MM.1S (cell line): Measurements from ENCODE around the gene ARL2BP.

Source experiments
- DNase-seq: peaks from one replicate; pipeline ENCODE4 v3.0.0-alpha.2; 2015
- H2AFZ ChIP-seq: fragments of 300-600 bp; sonication (generic); 2 replicates; pipeline ENCODE4 v1.6.0; 2016; ENCODE audit warnings: antibody characterized with exemption, low read length
- H3F3A ChIP-seq: fragments of 300-600 bp; sonication (generic); 2 replicates; pipeline ENCODE4 v1.6.1; 2016; ENCODE audit warnings: mild to moderate bottlenecking, antibody characterized with exemption, low read length, moderate library complexity, mixed read lengths; ENCODE audit not compliant: insufficient read depth
- H3K27ac ChIP-seq: fragments of 300-600 bp; sonication (generic); 2 replicates; pipeline ENCODE4 v1.5.1; 2016; ENCODE audit warnings: mild to moderate bottlenecking, low read length
- H3K27me3 ChIP-seq: fragments of 300-600 bp; sonication (generic); replicated peaks from 2 replicates; pipeline ENCODE4 v1.6.0; 2016; ENCODE audit warnings: low read length; ENCODE audit not compliant: insufficient read depth
- H3K36me3 ChIP-seq: fragments of 300-600 bp; sonication (generic); replicated peaks from 2 replicates; pipeline ENCODE4 v1.6.1; 2016; ENCODE audit warnings: mild to moderate bottlenecking, low read length, mixed read lengths; ENCODE audit not compliant: insufficient read depth
- H3K4me1 ChIP-seq: fragments of 300-600 bp; sonication (generic); 2 replicates; pipeline ENCODE4 v1.6.1; 2016; ENCODE audit warnings: low read length, mixed read lengths
- H3K4me2 ChIP-seq: fragments of 300-600 bp; sonication (generic); 2 replicates; pipeline ENCODE4 v1.6.0; 2016; ENCODE audit warnings: low read depth, low read length
- H3K4me3 ChIP-seq: fragments of 300-600 bp; sonication (generic); 2 replicates; pipeline ENCODE4 v1.5.1; 2016; ENCODE audit warnings: low read length, mixed read lengths
- H3K79me2 ChIP-seq: fragments of 300-600 bp; sonication (generic); 2 replicates; pipeline ENCODE4 v1.6.1; 2016; ENCODE audit warnings: mixed run types, low read length, mixed read lengths
- H3K9ac ChIP-seq: fragments of 300-600 bp; sonication (generic); 2 replicates; pipeline ENCODE4 v1.6.1; 2016; ENCODE audit warnings: low read length, mixed read lengths
- H3K9me2 ChIP-seq: fragments of 300-600 bp; sonication (generic); replicated peaks from 2 replicates; pipeline ENCODE4 v1.6.1; 2016; ENCODE audit warnings: mild to moderate bottlenecking, low read length, mixed read lengths; ENCODE audit not compliant: insufficient read depth
- H3K9me3 ChIP-seq: fragments of 300-600 bp; sonication (generic); replicated peaks from 2 replicates; pipeline ENCODE4 v1.6.1; 2016; ENCODE audit warnings: mild to moderate bottlenecking, low read length, mixed read lengths; ENCODE audit not compliant: insufficient read depth
- H4K20me1 ChIP-seq: fragments of 300-600 bp; sonication (generic); 2 replicates; pipeline ENCODE4 v1.6.1; 2016; ENCODE audit warnings: mild to moderate bottlenecking, low read length, moderate library complexity, mixed read lengths; ENCODE audit not compliant: insufficient read depth
- EZH2 ChIP-seq: fragments of 300-600 bp; sonication (generic); optimal IDR thresholded peaks from 2 replicates; pipeline ENCODE3; 2017; ENCODE audit warnings: low read depth, mild to moderate bottlenecking, antibody characterized with exemption, low read length, mixed read lengths
- EZH2phosphoT487 ChIP-seq: fragments of 300-600 bp; sonication (generic); IDR thresholded peaks from 2 replicates; pipeline ENCODE4 v1.6.1; 2018; ENCODE audit warnings: antibody characterized with exemption, low read length
- TF ChIP-seq, protein P1 (sequence below): fragments of 300-600 bp; sonication (generic); IDR thresholded peaks from 2 replicates; pipeline ENCODE4 v1.5.1; 2016; ENCODE audit warnings: antibody characterized with exemption, low read length, mixed read lengths

ARL2BP gene

DNA sequence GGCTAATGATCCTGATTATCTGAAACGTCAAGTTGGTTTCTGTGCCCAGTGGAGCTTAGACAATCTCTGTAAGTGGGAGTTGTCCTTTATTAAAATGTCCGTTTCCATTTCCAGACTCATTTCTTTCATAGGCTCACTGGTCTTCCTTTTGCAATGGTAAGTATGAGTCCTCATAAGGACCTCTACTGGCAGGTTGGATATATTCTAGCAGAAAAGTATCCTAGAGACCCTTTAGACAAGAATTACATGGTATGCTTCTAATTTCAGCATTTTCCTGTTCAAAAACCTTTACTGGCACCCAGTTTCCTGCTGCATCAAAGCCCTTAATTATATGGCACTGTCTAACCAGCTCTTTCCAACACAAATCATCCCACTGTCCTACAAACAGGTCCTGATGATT lies 28.1 kb upstream of the ARL2BP start:
- Histone ChIP-seq H4K20me1 (no peaks in the 10 kb centered on the region), H3K4me2 (no peak overlapping the region), H3K36me3 (peaks cover 7% of the 10 kb centered on the region; the same call in 1 of the 2 replicates), H3K79me2 (no peaks in the 10 kb centered on the region), H3K9ac (no peak overlapping the region), H3K27me3 (no peaks in the 10 kb centered on the region), H3F3A (no peaks in the 10 kb centered on the region), H3K9me2 (no peaks in the 10 kb centered on the region), H3K9me3 (no peaks in the 10 kb centered on the region), H3K4me3 (no peak overlapping the region), H2AFZ (no peak overlapping the region), H3K4me1 (peaks cover 13% of the 10 kb centered on the region; the same call in 1 of the 2 replicates), H3K27ac (no peak overlapping the region)
- no peak for TF ChIP-seq EZH2
- TF ChIP-seq, protein P1, sequence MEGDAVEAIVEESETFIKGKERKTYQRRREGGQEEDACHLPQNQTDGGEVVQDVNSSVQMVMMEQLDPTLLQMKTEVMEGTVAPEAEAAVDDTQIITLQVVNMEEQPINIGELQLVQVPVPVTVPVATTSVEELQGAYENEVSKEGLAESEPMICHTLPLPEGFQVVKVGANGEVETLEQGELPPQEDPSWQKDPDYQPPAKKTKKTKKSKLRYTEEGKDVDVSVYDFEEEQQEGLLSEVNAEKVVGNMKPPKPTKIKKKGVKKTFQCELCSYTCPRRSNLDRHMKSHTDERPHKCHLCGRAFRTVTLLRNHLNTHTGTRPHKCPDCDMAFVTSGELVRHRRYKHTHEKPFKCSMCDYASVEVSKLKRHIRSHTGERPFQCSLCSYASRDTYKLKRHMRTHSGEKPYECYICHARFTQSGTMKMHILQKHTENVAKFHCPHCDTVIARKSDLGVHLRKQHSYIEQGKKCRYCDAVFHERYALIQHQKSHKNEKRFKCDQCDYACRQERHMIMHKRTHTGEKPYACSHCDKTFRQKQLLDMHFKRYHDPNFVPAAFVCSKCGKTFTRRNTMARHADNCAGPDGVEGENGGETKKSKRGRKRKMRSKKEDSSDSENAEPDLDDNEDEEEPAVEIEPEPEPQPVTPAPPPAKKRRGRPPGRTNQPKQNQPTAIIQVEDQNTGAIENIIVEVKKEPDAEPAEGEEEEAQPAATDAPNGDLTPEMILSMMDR = no peak
- no peak for TF ChIP-seq EZH2phosphoT487
- DNase-seq = no peak

DNA sequence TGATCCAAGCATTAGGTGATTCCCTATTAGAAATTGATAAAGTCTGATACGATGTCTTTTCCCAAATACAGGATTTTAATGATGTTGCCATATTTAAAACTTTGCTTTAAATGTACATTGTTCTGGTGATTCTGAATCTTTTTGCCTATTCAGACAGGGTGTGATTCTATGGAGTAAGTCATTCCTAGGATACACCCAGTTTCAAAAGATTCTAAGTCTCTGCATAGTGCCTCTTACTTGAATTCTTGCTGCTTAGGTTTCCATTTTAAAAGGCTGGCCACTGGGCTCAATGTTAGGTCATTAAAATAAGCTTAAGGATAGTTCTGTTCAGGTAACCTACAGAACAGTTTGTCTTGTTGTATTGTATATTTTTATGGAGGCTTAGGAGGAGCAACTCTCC lies 22.0 kb upstream of the ARL2BP start:
- no peak overlapping the region for H3K4me3 ChIP-seq
- no peak for TF ChIP-seq EZH2phosphoT487
- no peaks in the 10 kb centered on the region for H4K20me1 ChIP-seq
- no peak overlapping the region for H3K27ac ChIP-seq
- no peaks in the 10 kb centered on the region for H3K4me1 ChIP-seq
- H3K79me2 ChIP-seq = no peaks in the 10 kb centered on the region
- H3K9ac ChIP-seq = no peak overlapping the region
- no peak overlapping the region for H2AFZ ChIP-seq
- no peak overlapping the region for H3K4me2 ChIP-seq
- H3K36me3 ChIP-seq = no peaks in the 10 kb centered on the region
- no peaks in the 10 kb centered on the region for H3K27me3 ChIP-seq
- no peaks in the 10 kb centered on the region for H3F3A ChIP-seq
- no peaks in the 10 kb centered on the region for H3K9me2 ChIP-seq
- H3K9me3 ChIP-seq = no peaks in the 10 kb centered on the region
- DNase-seq = no peak

DNA sequence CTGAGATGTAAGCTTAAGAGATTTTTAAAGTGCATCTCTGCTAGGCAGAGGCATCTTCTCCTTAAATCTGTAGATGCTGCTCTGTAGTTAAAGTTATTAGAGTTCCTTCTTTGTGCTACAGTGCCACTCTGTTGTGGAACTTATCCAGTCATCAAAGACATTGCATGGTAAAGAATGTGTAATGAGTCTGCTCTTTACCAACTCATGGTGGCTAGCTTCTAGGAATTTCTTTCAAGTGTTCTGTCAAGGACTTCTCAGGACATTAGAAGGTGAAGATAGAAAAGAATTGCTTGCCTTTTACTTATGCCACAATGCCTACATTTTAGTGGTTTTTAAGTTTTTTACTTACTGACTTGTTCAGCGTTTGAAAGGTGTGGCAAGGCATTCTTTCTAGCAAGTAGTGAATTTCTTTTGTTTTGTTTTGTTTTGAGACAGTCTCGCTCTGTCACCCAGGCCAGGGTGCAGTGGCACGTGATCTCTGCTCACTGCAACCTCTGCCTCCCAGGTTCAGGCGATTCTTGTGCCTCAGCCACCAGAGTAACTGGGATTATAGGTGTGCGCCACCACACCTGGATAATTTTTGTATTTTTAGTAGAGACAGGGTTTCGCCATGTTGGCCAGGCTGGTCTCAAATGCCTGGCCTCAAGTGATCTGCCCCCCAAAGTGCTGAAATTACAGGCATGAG lies 20.3 kb upstream of the ARL2BP start:
- Histone ChIP-seq H2AFZ (no peak overlapping the region), H3K4me2 (no peak overlapping the region), H3K36me3 (no peaks in the 10 kb centered on the region)

DNA sequence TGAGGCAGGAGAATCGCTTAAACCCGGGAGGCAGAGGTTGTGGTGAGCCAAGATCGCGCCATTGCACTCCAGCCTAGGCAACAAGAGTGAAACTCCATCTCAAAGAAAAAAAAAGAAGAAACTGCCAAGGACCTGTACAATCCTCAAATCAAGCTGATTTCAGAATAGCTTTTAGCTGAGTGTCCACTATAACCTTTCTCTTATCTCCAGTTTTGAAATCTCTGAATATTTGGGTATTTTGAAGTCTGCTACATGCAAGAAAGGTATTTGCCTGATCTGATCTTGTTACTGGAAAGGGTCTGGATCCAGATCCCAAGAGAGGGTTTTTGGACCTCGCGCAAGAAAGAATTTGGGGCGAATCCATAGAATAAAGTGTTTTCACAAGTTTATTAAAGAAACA lies 19.1 kb upstream of the ARL2BP start:
- Histone ChIP-seq H3K79me2 (no peaks in the 10 kb centered on the region), H3K4me1 (no peaks in the 10 kb centered on the region), H3K9me2 (no peaks in the 10 kb centered on the region), H4K20me1 (no peaks in the 10 kb centered on the region), H3K4me2 (no peak overlapping the region), H3F3A (no peaks in the 10 kb centered on the region), H2AFZ (no peak overlapping the region), H3K36me3 (0 out of 2 replicates have a peak, but pooled peaks cover 1% of the 10 kb centered on the region), H3K9me3 (no peaks in the 10 kb centered on the region), H3K4me3 (no peak overlapping the region), H3K27me3 (no peaks in the 10 kb centered on the region), H3K27ac (no peak overlapping the region), H3K9ac (no peak overlapping the region)
- TF ChIP-seq EZH2phosphoT487 = no peak
- TF ChIP-seq, protein P1 = no peak
- no peak for TF ChIP-seq EZH2
- DNase-seq = no peak

More for the DNA sequence above, 20.3 kb upstream of the ARL2BP start:
- H3K27ac ChIP-seq = no peak overlapping the region
- no peaks in the 10 kb centered on the region for H3K4me1 ChIP-seq
- H3K4me3 ChIP-seq = no peak overlapping the region
- H3K9ac ChIP-seq = no peak overlapping the region
- TF ChIP-seq EZH2 (no peak), EZH2phosphoT487 (no peak)
- TF ChIP-seq, protein P1 = no peak
- H3F3A ChIP-seq = no peaks in the 10 kb centered on the region
- H4K20me1 ChIP-seq = no peaks in the 10 kb centered on the region
- no peaks in the 10 kb centered on the region for H3K79me2 ChIP-seq
- no peaks in the 10 kb centered on the region for H3K27me3 ChIP-seq
- DNase-seq = no peak
- no peaks in the 10 kb centered on the region for H3K9me3 ChIP-seq
- H3K9me2 ChIP-seq = no peaks in the 10 kb centered on the region
